ENCODE results near the gene LETM1. TPM values are rescaled to one million over a fixed set of nuclear protein-coding genes. Genes with fewer than 3 reads are reported as not detected.

Gene LETM1
- polyA plus RNA-seq, 1 experiment: 17.1 TPM

GRCh38 chr4:1783015-1783414 is 72.9 kb downstream of the LETM1 start:
- Histone ChIP-seq H3K4me3 (ENCODE audit: low read depth, low read length) (no peak overlapping the region), H3K27me3 (ENCODE audit: control insufficient read depth, insufficient read depth, low read length) (peaks cover 2% of the 10 kb centered on the region; the same call in 1 of the 2 replicates), H3K36me3 (ENCODE audit: control insufficient read depth, insufficient read depth, low read length) (no peaks in the 10 kb centered on the region)
- TF ChIP-seq CTCF (IDR thresholded peaks at IDR 0.05; ENCODE audit: insufficient read depth, low read depth, low read length): no peak
- ChIA-PET POLR2A (no interaction called here), CTCF (interaction anchor here (0.6 to 1.0 kb wide), 2 partner anchors 30 to 424 kb away, joined by 3 to 4 read pairs; no protein-coding TSS in a partner anchor)
- DNase-seq (ENCODE audit: low read depth): no peak

GRCh38 chr4:1780435-1780834 is 75.5 kb downstream of the LETM1 start:
- no peaks in the 10 kb centered on the region for H3K36me3 ChIP-seq (ENCODE audit: control insufficient read depth, insufficient read depth, low read length)
- ChIA-PET POLR2A (no interaction called here), CTCF (no interaction called here)
- TF ChIP-seq CTCF (IDR thresholded peaks at IDR 0.05; ENCODE audit: insufficient read depth, low read depth, low read length): no peak
- no peak overlapping the region for H3K4me3 ChIP-seq (ENCODE audit: low read depth, low read length)
- no peak for DNase-seq (ENCODE audit: low read depth)
- H3K27me3 ChIP-seq (ENCODE audit: control insufficient read depth, insufficient read depth, low read length): peaks cover 2% of the 10 kb centered on the region; the same call in 1 of the 2 replicates

- ChIA-PET CTCF (no interaction called here), POLR2A (no interaction called here)
- no peak for TF ChIP-seq CTCF (IDR thresholded peaks at IDR 0.05; ENCODE audit: insufficient read depth, low read depth, low read length)
These were observed 76.2 kb downstream of the LETM1 start for GRCh38 chr4:1779588-1780382.

GRCh38 chr4:1778642-1779392 is 77.1 kb downstream of the LETM1 start:
- POLR2A ChIA-PET: no interaction called here
- Histone ChIP-seq H3K36me3 (ENCODE audit: control insufficient read depth, insufficient read depth, low read length) (no peaks in the 10 kb centered on the region), H3K4me3 (ENCODE audit: low read depth, low read length) (no peak overlapping the region), H3K27me3 (ENCODE audit: control insufficient read depth, insufficient read depth, low read length) (peaks cover 2% of the 10 kb centered on the region; the same call in 1 of the 2 replicates)
- CTCF ChIA-PET: interaction anchor here (1.1 kb wide), 1 partner anchor 9 kb away, joined by 4 read pairs; no protein-coding TSS in a partner anchor
- no peak for DNase-seq (ENCODE audit: low read depth)
- TF ChIP-seq CTCF (IDR thresholded peaks at IDR 0.05; ENCODE audit: insufficient read depth, low read depth, low read length): no peak

More at GRCh38 chr4:1779588-1780382, 76.2 kb downstream of the LETM1 start:
- no peak for DNase-seq (ENCODE audit: low read depth)
- Histone ChIP-seq H3K4me3 (ENCODE audit: low read depth, low read length) (no peak overlapping the region), H3K36me3 (ENCODE audit: control insufficient read depth, insufficient read depth, low read length) (no peaks in the 10 kb centered on the region), H3K27me3 (ENCODE audit: control insufficient read depth, insufficient read depth, low read length) (peaks cover 2% of the 10 kb centered on the region; the same call in 1 of the 2 replicates)
